22Rv1 (cell line): ENCODE data around the gene FRMD3.

Experiments used
- H3K27ac ChIP-seq: fragments of 450-650 bp; 2 replicates; pipeline ENCODE4 v1.5.1; 2017
- ZFX ChIP-seq: fragments of 450-650 bp; IDR thresholded peaks from 2 replicates; pipeline ENCODE4 v1.6.1; 2017; ENCODE audit warnings: antibody characterized with exemption, borderline replicate concordance
- TF ChIP-seq, protein P1 (sequence below): fragments of 450-650 bp; IDR thresholded peaks from 2 replicates; pipeline ENCODE4 v1.5.1; 2017; ENCODE audit warnings: mild to moderate bottlenecking

FRMD3 gene

DNA sequence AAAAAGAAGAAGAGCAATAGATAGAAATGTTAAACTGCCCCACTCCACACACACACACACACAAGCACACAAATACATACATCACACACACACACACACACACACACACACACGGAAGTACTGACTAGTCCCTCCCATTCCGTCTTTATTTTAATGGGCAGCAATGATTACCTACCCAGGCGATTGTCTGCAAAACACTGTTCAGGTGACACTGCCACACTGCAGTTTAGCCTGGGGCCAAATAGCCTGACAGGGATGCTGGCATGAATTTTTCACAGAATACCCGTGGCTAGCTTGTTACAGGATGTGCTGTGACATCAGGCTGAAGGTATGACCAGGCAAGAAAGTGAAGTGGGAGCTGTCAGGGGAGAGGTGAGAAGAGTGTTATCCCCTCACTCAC, 86.9 kb downstream of the FRMD3 start:
- H3K27ac ChIP-seq, result no peak overlapping the region
- no peak for TF ChIP-seq ZFX
- TF ChIP-seq, protein P1, sequence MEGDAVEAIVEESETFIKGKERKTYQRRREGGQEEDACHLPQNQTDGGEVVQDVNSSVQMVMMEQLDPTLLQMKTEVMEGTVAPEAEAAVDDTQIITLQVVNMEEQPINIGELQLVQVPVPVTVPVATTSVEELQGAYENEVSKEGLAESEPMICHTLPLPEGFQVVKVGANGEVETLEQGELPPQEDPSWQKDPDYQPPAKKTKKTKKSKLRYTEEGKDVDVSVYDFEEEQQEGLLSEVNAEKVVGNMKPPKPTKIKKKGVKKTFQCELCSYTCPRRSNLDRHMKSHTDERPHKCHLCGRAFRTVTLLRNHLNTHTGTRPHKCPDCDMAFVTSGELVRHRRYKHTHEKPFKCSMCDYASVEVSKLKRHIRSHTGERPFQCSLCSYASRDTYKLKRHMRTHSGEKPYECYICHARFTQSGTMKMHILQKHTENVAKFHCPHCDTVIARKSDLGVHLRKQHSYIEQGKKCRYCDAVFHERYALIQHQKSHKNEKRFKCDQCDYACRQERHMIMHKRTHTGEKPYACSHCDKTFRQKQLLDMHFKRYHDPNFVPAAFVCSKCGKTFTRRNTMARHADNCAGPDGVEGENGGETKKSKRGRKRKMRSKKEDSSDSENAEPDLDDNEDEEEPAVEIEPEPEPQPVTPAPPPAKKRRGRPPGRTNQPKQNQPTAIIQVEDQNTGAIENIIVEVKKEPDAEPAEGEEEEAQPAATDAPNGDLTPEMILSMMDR, result no peak

GRCh38 chr9:83449983-83450382, 88.2 kb downstream of the FRMD3 start:
- TF ChIP-seq, protein P1, result no peak
- TF ChIP-seq ZFX, result no peak
- H3K27ac ChIP-seq, result no peak overlapping the region

DNA sequence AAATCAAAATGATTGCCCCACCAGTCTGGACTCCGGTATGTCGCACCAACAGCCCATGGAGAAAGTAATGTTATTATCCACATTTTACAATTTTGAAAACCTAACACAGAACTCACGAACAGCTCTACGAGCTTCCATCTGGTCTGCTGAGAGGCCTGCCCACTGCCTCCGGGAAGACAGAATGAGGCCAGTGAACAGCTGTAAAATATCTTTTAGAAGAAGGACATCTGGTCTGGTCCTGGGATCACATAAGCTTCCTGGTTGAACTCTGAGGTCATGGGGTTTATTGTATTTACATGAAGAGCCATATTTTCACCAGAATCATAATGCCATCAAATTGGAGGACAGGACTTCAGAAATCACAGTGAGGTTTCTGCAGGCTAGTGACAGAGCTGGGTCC, 89.0 kb downstream of the FRMD3 start:
- H3K27ac ChIP-seq, result no peak overlapping the region
- no peak for TF ChIP-seq ZFX
- TF ChIP-seq, protein P1, result no peak

DNA sequence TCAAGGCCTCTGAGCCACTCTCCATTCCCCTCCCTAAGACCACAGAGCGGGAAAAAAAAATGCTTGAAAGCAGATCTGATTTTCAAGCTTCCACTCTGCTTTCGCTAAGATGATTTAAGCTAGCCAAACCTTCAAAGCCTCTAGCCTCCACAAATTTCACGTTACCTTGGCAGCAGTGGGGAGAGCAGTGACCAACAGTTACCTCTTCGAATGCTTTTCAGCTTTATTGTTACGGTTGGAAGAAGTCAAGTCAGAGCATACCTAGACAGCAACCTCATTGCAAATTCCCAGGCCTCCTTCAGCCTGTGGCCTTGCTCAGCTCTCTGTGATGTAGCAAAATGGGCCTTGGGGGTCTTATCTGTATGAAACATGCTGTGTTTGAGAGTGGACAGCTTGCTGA, 89.6 kb downstream of the FRMD3 start:
- H3K27ac ChIP-seq, result no peak overlapping the region
- TF ChIP-seq, protein P1, result no peak
- TF ChIP-seq ZFX, result no peak

GRCh38 chr9:83447351-83447750, 90.8 kb downstream of the FRMD3 start:
- no peak overlapping the region for H3K27ac ChIP-seq
- TF ChIP-seq, protein P1, result no peak
- no peak for TF ChIP-seq ZFX

- TF ChIP-seq ZFX, result no peak
- TF ChIP-seq, protein P1, result no peak
- H3K27ac ChIP-seq, result no peak overlapping the region
These were observed 92.4 kb downstream of the FRMD3 start for GRCh38 chr9:83445703-83446265.

GRCh38 chr9:83444110-83444509, 94.1 kb downstream of the FRMD3 start:
- TF ChIP-seq, protein P1, result no peak
- no peak for TF ChIP-seq ZFX
- H3K27ac ChIP-seq, result no peak overlapping the region
